GM21717 (cell line): ENCODE results near the gene JARID2.

Experiments
- ATAC-seq: cut with Tn5 transposase; IDR thresholded peaks from one replicate; pipeline ENCODE4 v1.9.1; 2021; ENCODE audit warnings: mild to moderate bottlenecking, moderate library complexity; ENCODE audit not compliant: unreplicated experiment

JARID2 gene

GRCh38 chr6:15391500-15391899, 145.6 kb downstream of the JARID2 start:
- ATAC-seq = no peak

- no peak for ATAC-seq
Observed at GRCh38 chr6:15392182-15392581, 146.3 kb downstream of the JARID2 start.

- no peak for ATAC-seq
Observed at GRCh38 chr6:15393605-15394004, 147.7 kb downstream of the JARID2 start.

- no peak for ATAC-seq
Observed at GRCh38 chr6:15395087-15395486, 149.2 kb downstream of the JARID2 start.

- no peak for ATAC-seq
Observed at GRCh38 chr6:15396808-15397207, 150.9 kb downstream of the JARID2 start.

GRCh38 chr6:15398633-15399275, 152.9 kb downstream of the JARID2 start:
- peak; percentile 45 for ATAC-seq

GRCh38 chr6:15399641-15400470, 154.0 kb downstream of the JARID2 start:
- ATAC-seq = no peak

DNA sequence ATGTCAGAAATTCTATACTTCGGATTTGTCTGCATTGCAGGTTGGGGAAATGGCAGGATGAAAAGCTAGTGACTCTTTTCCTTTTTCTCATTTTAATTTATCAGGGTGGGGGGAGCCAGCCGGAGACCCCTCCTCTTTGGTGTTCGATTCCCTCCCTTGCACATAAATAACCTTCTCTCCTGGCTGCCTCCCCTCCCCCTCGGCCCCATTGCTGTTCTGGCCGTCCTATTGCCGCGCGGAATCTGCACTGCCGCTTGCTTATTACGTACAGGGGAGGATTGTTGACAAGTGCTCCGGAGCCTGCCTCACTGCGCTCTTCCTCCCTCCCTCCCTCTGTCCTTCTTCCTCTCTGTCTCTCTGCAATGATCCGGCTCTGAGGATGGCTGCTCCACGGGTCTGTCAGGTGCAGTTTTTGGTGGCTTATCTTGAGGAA, 154.7 kb downstream of the JARID2 start:
- no peak for ATAC-seq

DNA sequence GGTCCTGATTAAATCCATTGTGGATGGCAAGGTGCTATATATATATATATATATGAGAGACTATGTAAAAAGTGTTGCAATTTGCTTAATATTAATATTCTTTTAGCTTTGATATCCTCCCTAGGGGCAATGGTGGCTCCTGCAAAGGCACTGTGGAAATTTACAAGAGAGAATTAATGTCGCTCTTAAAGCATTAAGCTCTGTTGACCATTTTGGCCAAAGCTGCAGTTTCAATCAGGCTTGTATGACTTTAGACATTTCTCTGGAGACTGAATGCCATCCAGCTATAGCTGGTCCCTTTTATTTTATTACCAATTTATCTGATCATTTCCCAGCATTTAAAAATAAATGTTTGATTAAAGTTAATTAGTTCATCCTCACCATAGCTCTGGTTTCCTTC, 155.3 kb downstream of the JARID2 start:
- no peak for ATAC-seq

- ATAC-seq = no peak
Observed at GRCh38 chr6:15401769-15402250, 155.9 kb downstream of the JARID2 start.

- ATAC-seq = no peak
Observed at GRCh38 chr6:15402406-15403045, 156.7 kb downstream of the JARID2 start.

DNA sequence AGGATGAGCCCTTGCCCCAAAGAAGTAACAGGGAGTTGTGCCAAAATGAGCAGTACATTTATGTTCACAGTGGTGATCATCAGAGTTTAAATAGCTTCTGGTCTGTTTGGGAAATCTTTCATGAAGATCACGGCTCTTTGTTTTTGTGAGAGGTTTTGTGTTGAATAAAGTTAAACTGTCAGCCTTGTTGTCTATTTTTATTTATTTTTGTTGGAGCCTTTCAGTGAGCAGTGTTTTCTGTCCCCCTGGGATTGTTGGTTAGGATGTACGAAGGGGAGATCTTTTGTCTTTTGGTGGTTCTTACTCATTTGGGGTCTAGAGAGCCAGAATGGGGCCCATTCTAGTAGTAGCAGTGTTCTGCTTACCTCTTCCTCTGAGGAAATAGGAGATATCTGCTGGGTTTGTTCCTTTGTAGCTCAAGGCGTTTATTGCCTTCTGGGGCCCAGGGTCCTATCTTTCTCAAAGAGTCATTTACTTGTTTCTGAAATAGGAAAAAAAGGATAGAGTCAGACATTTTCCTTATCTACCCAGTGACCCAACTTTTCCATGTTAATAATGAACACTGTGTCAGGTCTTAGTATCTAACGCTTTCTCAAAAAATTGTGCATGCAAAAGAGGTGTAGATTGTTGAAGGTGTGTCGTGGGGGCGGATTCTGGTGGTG, 157.4 kb downstream of the JARID2 start:
- no peak for ATAC-seq

GRCh38 chr6:15404685-15404980, 158.8 kb downstream of the JARID2 start:
- no peak for ATAC-seq

DNA sequence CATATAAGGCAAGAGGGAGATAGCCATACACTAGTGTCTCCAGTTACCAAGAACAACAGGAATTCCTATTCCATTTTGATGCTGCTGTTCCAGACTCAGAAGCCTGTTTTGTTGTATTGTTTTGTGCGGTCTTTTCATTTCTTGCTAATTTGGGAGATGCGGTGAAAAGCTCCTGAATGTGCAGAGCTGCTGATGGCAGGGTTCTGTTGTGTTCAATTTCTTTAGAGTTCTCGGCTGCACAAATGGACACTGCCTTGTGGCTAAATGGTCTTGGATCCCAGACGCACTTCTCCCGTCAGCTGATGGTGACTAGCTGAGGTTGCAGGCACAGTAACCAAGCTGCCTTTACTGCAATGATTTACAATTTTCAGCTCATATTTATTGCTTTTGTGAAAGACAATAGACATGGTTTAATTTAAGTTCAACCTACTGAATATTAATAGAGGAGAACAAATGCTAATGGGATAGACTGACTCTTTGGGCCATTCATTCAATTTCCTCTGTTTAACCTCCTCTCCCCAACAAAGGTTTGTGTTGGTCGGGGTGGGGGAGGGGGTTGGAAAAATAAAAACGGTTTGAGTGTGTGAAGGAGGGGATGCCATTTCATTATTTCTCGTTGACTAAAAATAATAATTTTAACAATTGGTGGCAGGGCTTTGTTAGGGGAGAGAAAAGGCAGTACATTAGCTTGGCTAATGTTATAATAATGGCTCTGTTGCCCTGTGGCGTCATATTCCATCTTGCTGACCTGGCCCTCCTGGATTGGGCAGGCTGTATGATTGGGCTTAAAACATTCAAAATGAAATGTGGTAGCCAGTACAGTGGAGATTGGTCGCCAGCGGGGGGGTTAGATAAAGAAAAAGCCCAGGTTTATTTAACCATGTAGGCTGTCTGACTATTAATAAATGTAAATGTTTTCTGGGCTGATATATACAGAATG, 159.5 kb downstream of the JARID2 start:
- no peak for ATAC-seq

DNA sequence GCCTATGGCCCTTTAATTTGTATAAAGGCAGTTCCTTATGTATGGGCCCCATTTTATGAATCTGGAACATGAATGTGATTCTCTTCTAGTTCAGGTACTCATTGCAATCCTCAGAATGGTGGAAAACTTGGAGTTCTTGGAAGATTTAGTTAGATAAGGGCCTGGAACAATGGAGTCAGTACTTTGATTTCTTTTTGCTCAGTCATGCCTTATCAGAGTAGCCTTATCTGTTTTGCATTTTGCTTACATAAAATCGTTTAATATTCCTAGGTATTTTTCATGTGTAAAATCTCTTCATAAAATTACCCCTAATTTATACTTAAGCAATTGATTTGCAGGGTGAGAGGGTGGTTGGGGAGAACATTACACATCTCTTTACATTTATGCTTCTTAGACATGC, 160.6 kb downstream of the JARID2 start:
- no peak for ATAC-seq

- no peak for ATAC-seq
Observed at GRCh38 chr6:15408008-15408407, 162.1 kb downstream of the JARID2 start.

- no peak for ATAC-seq
Observed at GRCh38 chr6:15408758-15409157, 162.9 kb downstream of the JARID2 start.

- no peak for ATAC-seq
Observed at GRCh38 chr6:15409301-15410125, 163.6 kb downstream of the JARID2 start.

DNA sequence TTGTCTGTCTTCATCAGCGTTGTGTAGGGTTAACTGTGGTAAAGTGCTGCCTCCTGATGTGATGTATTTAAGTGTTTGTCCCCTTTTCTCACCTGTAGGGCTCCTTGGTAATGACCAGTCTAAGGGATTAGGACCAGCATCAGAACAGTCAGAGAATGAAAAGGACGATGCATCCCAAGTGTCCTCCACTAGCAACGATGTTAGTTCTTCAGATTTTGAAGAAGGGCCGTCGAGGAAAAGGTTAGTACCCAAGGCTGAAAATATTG, 164.2 kb downstream of the JARID2 start:
- ATAC-seq = no peak

- no peak for ATAC-seq
Observed at GRCh38 chr6:15410752-15411151, 164.9 kb downstream of the JARID2 start.
